ENCODE results near the gene AKR1A1. TPM values are rescaled to one million over a fixed set of nuclear protein-coding genes. Genes with fewer than 3 reads are reported as not detected.
"Not testable (repeated sequence)": the region's sequence is repeated elsewhere in the genome, so short reads cannot be mapped to it uniquely, and the experiment has no call there.

Gene AKR1A1
- total RNA-seq, 2 donors from 2014 or later = 200 to 239 TPM

- Histone ChIP-seq H3K9ac (ENCODE audit: extremely low read depth, low read length, poor library complexity, severe bottlenecking) (peak within 1 kb of the TSS; percentile 97), H3K4me3 (ENCODE audit: low read length) (peak within 1 kb of the TSS; percentile 92), H3K36me3 (ENCODE audit: control insufficient read depth, insufficient read depth, low read length) (peaks cover 22% of the 10 kb centered on the region), H3K4me1 (ENCODE audit: control insufficient read depth, insufficient read depth, low read length) (no peaks in the 10 kb centered on the region), H3K27ac (ENCODE audit: low read depth, low read length) (peak within 1 kb of the TSS; percentile 82), H3K9me3 (ENCODE audit: control insufficient read depth, low read length) (no peaks in the 10 kb centered on the region), H3K27me3 (ENCODE audit: control insufficient read depth, insufficient read depth, low read length, poor library complexity, severe bottlenecking) (no peaks in the 10 kb centered on the region)
- peak within 1 kb of the TSS; percentile 96 for H3K4me3 Mint-ChIP-seq
- WGBS, 2 experiments (ENCODE audit: insufficient coverage in 1 of 2, insufficient read length in 1 of 2) = 1 to 2% methylated on average over 19 to 72 of the region's 72 CpGs
- H3K27me3 Mint-ChIP-seq (ENCODE audit: insufficient read depth) = no peaks in the 10 kb centered on the region
- peak within 1 kb of the TSS; percentile 98 for H3K27ac Mint-ChIP-seq
- TF ChIP-seq CTCF (conservative IDR thresholded peaks at IDR 0.05) = peak; percentile 52
- peaks cover 18% of the 10 kb centered on the region for H3K36me3 Mint-ChIP-seq (ENCODE audit: low read depth)
- peaks cover 24% of the 10 kb centered on the region for H3K4me1 Mint-ChIP-seq
- H3K9me3 Mint-ChIP-seq = no peaks in the 10 kb centered on the region
- DNase-seq = peak; percentile 99
Measured at GRCh38 chr1:45521413-45522323, 29.0 kb upstream of the AKR1A1 start, which contains the start of gene PRDX1. PRDX1 (minus strand) TSS chr1:45521884; CDS start chr1:45519043, 2,841 bp downstream.

DNA sequence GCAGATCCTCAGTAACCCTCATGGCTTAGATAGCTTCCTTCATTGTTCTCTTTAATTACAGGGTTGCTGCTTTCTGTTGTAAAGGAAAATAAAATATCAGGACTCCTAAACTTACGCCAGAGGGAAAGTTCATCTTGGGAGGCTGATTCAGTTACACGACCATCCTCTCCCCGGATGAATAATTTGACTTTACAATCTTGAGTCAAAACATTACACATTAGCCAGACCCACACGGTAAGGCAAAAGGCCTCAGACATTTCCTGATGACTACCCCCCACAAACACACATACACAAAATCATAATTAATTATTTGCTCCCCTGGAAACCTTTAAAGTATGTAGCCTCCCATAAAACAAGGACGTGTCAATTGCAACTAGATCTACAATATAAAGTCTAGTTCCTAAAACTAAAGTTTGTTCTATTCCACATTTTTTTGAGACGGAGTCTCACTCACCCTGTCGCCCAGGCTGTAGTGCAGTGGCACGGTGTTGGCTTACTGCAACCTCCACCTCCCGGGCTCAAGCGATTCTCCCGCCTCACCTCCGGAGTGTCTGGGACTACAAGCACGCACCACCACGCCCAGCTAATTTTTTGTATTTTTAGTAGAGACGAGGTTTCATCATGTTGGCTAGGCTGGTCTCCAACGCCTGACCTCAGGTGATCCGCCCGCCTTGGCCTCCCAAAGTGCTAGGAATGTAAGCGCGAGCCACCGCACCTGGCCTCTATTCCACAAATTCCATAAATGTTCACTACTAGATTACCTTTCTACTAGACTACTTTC lies 28.1 kb upstream of the AKR1A1 start:
- Mint-ChIP-seq H3K4me3 (peak overlapping the region; percentile 96), H3K9me3 (no peaks in the 10 kb centered on the region), H3K27ac (peak overlapping the region; percentile 98), H3K36me3 (ENCODE audit: low read depth) (peaks cover 11% of the 10 kb centered on the region), H3K27me3 (ENCODE audit: insufficient read depth) (no peaks in the 10 kb centered on the region), H3K4me1 (peaks cover 23% of the 10 kb centered on the region)
- peak overlapping the region; percentile 92 for H3K4me3 ChIP-seq (ENCODE audit: low read length)
- DNase-seq = peak; percentile 69
- peak; percentile 5 for TF ChIP-seq CTCF (conservative IDR thresholded peaks at IDR 0.05)
- WGBS, 2 experiments (ENCODE audit: insufficient coverage in 1 of 2, insufficient read length in 1 of 2) = 83 to 91% methylated on average over 17 to 21 of the region's 21 CpGs
- no peaks in the 10 kb centered on the region for H3K9me3 ChIP-seq (ENCODE audit: control insufficient read depth, low read length)
- peak overlapping the region; percentile 97 for H3K9ac ChIP-seq (ENCODE audit: extremely low read depth, low read length, poor library complexity, severe bottlenecking)
- no peaks in the 10 kb centered on the region for H3K27me3 ChIP-seq (ENCODE audit: control insufficient read depth, insufficient read depth, low read length, poor library complexity, severe bottlenecking)
- no peaks in the 10 kb centered on the region for H3K4me1 ChIP-seq (ENCODE audit: control insufficient read depth, insufficient read depth, low read length)
- H3K27ac ChIP-seq (ENCODE audit: low read depth, low read length) = peak overlapping the region; percentile 82
- peaks cover 15% of the 10 kb centered on the region for H3K36me3 ChIP-seq (ENCODE audit: control insufficient read depth, insufficient read depth, low read length)

GRCh38 chr1:45523516-45523915 lies 27.1 kb upstream of the AKR1A1 start:
- not testable (repeated sequence) for H3K36me3 Mint-ChIP-seq (ENCODE audit: low read depth); H3K36me3 ChIP-seq (ENCODE audit: control insufficient read depth, insufficient read depth, low read length); H3K9me3 Mint-ChIP-seq; H3K9ac ChIP-seq (ENCODE audit: extremely low read depth, low read length, poor library complexity, severe bottlenecking); H3K4me3 Mint-ChIP-seq; DNase-seq; H3K9me3 ChIP-seq (ENCODE audit: control insufficient read depth, low read length); H3K4me1 ChIP-seq (ENCODE audit: control insufficient read depth, insufficient read depth, low read length); H3K27ac ChIP-seq (ENCODE audit: low read depth, low read length); H3K27me3 Mint-ChIP-seq (ENCODE audit: insufficient read depth); H3K27me3 ChIP-seq (ENCODE audit: control insufficient read depth, insufficient read depth, low read length, poor library complexity, severe bottlenecking); H3K4me3 ChIP-seq (ENCODE audit: low read length)
- Mint-ChIP-seq H3K4me1 (peaks cover 27% of the 10 kb centered on the region), H3K27ac (peak overlapping the region; percentile 98)
- 95% methylated on average over 2 of the region's 2 CpGs; no CpG with 5 or more reads in 1 of the 2 experiments for WGBS, 2 experiments (ENCODE audit: insufficient coverage in 1 of 2, insufficient read length in 1 of 2)

- WGBS, 2 experiments (ENCODE audit: insufficient coverage in 1 of 2, insufficient read length in 1 of 2) = 92 to 93% methylated on average over 8 to 10 of the region's 10 CpGs
- H3K4me1 Mint-ChIP-seq = peaks cover 26% of the 10 kb centered on the region
- H3K27ac Mint-ChIP-seq; DNase-seq; H3K27me3 ChIP-seq (ENCODE audit: control insufficient read depth, insufficient read depth, low read length, poor library complexity, severe bottlenecking); H3K4me3 Mint-ChIP-seq; H3K36me3 Mint-ChIP-seq (ENCODE audit: low read depth); H3K27me3 Mint-ChIP-seq (ENCODE audit: insufficient read depth); H3K9me3 ChIP-seq (ENCODE audit: control insufficient read depth, low read length); H3K9me3 Mint-ChIP-seq; H3K27ac ChIP-seq (ENCODE audit: low read depth, low read length); H3K4me3 ChIP-seq (ENCODE audit: low read length); H3K36me3 ChIP-seq (ENCODE audit: control insufficient read depth, insufficient read depth, low read length); H3K4me1 ChIP-seq (ENCODE audit: control insufficient read depth, insufficient read depth, low read length); H3K9ac ChIP-seq (ENCODE audit: extremely low read depth, low read length, poor library complexity, severe bottlenecking): not testable (repeated sequence)
Measured at GRCh38 chr1:45523975-45524374, 26.7 kb upstream of the AKR1A1 start.
